NCI-H82 treated with DMSO at 0.1 percent for 48 hours (cell line): Measurements from ENCODE around the gene GTF2A1.

Experiments
- DNase-seq: peaks from one replicate; lab custom pipeline; 2025; ENCODE audit not compliant: unreplicated experiment; lab: John Stamatoyannopoulos, UW

The GTF2A1 gene

DNA sequence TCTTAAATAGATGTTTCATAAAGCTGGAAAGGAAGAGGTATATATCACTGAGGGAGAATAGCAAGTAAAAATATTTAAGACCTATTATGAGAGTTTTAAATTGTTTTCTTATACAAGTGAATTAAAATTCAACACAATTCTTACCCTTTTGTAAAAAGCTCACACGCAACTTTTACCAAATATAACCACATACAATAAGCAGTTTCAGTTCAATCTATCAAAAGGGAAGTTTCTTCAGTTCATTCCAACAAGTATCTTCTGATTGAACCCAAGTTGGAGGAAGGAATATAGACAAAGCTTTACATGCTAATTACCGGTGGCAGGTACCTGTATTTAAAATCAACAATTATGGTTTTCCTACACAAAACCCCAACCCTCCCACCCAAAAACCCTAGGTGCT, 41.1 kb downstream of the GTF2A1 start:
- no peak for DNase-seq

DNA sequence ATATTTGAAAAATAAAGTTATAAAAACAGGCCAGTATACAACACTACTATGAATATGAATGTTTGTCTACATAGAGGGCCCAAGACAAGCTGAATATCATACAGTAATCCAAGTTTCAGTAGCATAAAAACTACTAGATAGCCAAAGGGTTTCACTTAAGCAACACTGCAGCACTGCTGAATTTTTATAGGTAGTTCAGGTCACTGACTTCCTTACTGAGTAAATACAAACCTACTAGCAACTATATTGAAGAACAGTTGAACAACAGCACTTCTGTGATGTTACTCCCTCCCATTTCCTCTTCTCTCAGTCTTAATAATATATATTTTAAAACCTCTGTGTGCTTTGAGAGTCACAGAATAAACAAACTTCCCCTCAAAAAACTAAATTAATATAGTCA, 42.7 kb downstream of the GTF2A1 start:
- DNase-seq, result no peak

GRCh38 chr14:81177225-81177624, 43.5 kb downstream of the GTF2A1 start:
- DNase-seq, result no peak

GRCh38 chr14:81176241-81176640, 44.5 kb downstream of the GTF2A1 start:
- DNase-seq, result no peak

DNA sequence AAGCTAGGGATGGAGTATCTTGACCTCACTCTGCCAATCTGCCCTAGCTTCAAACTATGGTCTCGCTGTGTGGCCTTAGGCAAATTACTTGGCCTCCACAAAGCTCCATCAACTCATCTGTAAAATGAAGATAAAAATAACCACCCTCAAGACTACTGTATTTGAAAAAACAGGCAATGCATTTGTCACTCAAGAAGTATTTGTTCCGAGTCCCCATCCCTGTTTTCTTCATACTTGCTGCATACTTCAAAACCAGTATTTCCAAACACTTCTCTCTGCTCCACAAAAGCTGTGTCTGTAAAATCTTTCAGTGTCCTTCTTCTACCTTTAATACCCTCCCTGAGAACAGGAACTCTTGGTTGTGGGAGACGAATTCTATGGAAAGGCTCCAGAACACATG, 47.9 kb downstream of the GTF2A1 start:
- no peak for DNase-seq

- no peak for DNase-seq
These were observed 48.4 kb downstream of the GTF2A1 start for GRCh38 chr14:81172353-81172752.

GRCh38 chr14:81170829-81171195, 49.9 kb downstream of the GTF2A1 start:
- no peak for DNase-seq

GRCh38 chr14:81170104-81170828, 50.5 kb downstream of the GTF2A1 start:
- DNase-seq, result peak; percentile 69

DNA sequence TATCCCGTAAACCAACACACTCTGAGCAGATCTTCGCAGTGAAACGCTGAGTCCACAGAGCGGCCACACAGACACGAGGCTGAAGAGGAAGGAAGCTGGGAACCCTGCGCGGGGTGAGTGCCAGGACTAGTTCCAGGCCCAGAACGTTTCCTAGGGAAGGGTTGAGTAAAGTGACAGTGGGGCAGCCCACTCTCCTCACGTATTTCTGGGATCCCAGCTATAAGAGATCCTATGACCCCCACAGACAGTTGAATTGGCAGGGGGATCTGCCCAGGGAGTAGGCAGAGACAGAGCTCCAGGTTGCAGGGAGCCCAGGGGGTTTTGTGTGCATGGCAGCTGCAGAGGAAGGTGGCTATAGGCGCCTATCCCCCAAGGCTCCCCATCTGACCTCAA, 51.1 kb downstream of the GTF2A1 start:
- no peak for DNase-seq

DNA sequence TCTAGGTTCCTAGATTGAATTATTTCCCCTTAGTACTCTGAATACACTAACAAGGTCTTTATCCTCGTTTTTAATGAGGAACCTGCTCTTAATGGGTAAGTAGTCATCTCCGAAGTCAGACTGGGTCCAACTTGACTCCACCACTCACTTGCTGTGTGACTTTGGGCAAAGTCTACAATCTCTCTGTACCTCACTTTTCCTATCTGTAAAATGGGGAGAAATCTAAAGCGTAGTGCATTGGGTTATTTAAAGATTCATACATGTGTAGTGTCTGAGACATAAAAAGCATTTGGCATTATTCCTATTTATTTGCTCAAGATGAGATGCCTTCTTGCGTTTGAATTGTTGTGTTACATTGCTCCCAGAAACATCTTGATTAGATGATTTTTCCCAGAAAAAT, 51.5 kb downstream of the GTF2A1 start:
- DNase-seq, result no peak

DNA sequence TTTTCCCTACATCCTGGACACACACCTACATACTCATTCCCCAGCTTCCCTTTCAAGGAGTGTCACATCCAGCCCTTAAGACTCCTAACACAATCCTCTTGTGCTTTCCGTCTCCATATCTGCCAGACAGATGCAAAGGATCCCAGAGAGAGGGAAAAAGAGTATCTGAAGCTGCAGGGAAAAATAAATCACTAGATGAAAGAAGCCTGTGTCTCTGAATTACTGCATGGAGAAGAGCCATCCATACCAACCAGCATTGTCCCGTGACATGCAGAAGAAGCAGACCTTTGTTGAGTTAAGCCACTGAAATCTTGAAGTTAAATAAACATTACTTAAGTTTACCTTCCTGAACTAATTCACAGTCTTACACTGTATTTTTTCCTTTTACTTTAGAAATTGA, 54.6 kb downstream of the GTF2A1 start:
- no peak for DNase-seq

DNA sequence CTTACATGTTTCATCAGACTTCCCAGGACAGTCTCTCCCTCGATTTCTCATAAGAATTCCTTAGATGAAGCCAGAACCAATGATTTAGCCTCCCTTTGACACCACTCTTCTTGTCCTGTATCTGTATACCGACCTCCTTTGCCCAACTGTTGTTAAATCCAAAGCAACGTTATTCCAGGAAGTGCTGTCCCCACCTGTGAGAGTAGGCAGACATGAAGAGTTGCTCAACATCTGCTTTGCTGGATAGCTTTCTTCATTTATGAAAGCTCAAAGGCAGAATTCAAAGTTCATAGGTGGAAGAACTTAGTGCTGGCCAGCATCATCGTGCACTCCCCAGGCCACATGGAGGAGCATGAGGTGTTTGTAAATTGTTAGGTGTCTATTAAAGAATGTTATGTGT, 55.6 kb downstream of the GTF2A1 start:
- no peak for DNase-seq

DNA sequence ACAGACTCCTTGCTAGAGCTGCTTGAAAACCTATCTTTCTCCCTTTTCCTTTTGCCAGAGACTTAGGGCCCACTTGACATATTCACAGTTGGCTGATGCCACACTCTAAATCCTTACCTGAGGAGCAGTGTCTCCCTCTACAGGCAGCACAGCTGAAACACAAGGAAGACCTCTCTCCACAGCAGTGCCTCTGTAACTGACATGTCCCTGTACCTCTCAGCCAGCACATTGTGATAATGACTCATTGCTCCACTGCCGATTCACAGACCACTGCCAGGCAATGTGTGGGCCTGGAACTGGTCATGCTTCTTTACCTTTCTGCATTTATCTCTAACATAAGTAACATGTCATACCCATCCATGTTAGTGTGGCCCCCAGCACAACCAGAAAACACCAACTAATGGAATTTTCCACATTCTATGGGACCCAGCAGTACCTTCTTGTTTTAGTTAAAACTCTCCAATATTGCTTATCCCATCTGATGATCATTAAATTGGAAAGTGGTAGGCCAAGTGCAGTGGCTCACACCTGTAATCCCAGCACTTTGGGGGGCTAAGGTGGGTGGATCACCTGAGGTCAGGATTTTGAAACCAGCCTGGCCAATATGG, 56.5 kb downstream of the GTF2A1 start:
- DNase-seq, result peak; percentile 71

GRCh38 chr14:81162941-81163340, 57.8 kb downstream of the GTF2A1 start:
- DNase-seq, result no peak

DNA sequence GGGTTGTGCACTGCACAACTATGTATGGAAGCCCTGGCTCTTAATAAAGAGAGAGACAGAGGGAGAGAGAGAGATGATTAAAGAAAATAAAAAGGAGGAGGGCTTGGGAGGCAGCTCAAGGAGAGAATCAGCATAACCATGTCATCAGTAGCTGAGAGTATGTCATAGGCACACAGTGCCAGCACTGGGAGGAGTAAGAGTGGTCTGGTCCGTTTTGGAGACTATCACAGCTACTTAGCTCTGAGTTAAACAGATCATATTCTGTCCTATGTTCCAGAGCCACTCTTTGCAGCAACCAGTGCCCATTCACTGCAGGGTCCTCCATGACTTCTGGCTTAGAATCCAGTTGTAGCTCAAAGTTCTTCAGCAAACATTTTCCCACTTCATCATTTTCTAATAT, 59.0 kb downstream of the GTF2A1 start:
- DNase-seq, result no peak

DNA sequence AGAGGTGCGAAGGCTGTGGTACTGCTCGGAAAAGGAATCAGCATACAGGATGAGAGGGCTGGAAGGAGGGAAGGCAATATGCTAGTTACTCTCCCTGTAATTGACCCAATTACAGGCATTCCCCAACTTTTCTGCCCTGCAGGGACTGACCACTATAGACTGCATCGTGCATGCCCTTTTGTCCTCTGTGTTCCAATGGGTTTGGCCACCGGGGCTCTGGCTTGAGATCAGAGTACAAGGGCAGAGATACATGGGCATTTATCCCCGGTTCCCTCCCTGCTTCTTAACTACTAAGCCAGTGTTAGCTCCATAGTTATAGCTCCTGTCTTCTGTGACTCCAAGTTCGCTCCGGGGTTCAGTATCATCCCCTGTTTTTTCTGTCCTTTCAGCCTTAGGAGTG, 59.7 kb downstream of the GTF2A1 start:
- no peak for DNase-seq

- DNase-seq, result no peak
These were observed 63.3 kb downstream of the GTF2A1 start for GRCh38 chr14:81157431-81157830.

DNA sequence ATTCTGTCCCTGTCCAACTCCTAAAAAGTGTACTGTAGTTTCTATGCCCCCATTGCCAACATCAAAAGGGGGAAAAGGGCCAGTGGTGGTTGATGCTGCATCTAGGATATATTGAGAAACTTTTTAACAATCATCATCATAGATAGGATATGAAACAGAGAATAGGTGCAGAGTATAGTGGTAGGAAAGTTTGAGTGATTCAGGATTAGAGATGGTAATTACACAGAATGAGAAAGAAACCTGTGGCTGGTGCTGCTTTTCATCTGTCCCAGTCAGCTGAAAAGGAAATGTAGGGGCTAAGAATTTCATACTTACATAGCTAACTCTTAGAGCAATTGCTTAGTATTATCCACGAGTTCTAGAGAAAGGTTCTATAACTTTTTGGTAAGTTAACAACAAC, 67.6 kb downstream of the GTF2A1 start:
- no peak for DNase-seq

- no peak for DNase-seq
These were observed 72.1 kb downstream of the GTF2A1 start for GRCh38 chr14:81148635-81149034.

DNA sequence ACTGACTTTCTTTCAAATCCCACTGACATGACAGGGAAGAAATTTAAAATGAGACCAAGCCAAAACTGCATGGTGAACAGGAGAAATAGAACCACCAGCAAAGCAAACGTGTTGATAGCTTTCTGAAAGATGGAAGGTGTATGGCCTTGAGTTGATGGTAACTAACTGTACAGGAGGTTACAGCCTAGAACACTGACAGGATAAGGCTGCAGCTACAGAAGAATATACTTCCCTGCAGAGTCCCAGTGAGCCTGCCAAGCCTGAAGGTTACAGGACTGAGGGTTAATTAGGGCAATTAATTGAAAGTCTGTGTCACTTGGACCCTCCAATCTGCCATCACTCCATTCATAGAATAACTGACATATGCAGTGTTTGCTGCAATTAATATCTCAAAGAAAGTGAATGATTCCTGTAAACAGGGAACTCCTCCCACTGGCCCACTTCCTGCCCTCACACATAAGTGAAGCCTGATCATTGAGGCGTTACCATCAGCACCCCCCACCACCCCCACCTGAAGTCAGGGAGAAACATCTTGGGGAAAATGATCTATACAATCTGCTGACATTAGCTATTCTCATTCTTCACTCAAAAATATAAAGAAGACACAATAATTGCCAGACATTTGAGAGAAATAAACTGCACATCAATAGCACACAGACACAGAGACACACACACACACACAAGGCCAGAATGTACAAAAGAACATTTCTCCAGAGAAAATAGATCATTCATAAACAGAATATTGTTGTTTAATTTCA, 73.4 kb downstream of the GTF2A1 start:
- no peak for DNase-seq

GRCh38 chr14:81144824-81145603, 75.7 kb downstream of the GTF2A1 start:
- no peak for DNase-seq

- no peak for DNase-seq
These were observed 77.0 kb downstream of the GTF2A1 start for GRCh38 chr14:81143793-81144192.
